Effector memory CD4-positive, alpha-beta T cell (primary cell): ENCODE measurements around the gene MPND.

Source experiments
- DNase-seq, 3 donors: peaks; one replicate each; pipeline ENCODE4 v3.0.0-alpha.2; 2020
- H3K27ac ChIP-seq: 2 replicates; pipeline ENCODE4 v1.7.0; 2013; ENCODE audit warnings: mild to moderate bottlenecking, low read length, moderate library complexity; ENCODE audit not compliant: insufficient read depth, poor library complexity, severe bottlenecking
- H3K27me3 ChIP-seq: replicated peaks from 2 replicates; pipeline ENCODE4 v1.7.0; 2013; ENCODE audit warnings: mild to moderate bottlenecking, low read length; ENCODE audit not compliant: insufficient read depth, control insufficient read depth, poor library complexity, severe bottlenecking
- H3K36me3 ChIP-seq: 2 replicates; pipeline ENCODE4 v1.7.0; 2013; ENCODE audit warnings: mild to moderate bottlenecking, low read length, moderate library complexity; ENCODE audit not compliant: control insufficient read depth, insufficient read depth
- H3K4me1 ChIP-seq: 2 replicates; pipeline ENCODE4 v1.7.0; 2013; ENCODE audit warnings: low read length, mild to moderate bottlenecking; ENCODE audit not compliant: control insufficient read depth, insufficient read depth, poor library complexity, severe bottlenecking
- H3K4me3 ChIP-seq: 2 replicates; pipeline ENCODE4 v1.7.0; 2013; ENCODE audit warnings: low read length, low read depth, mild to moderate bottlenecking; ENCODE audit not compliant: insufficient read depth, poor library complexity, severe bottlenecking
- H3K9me3 ChIP-seq: 2 replicates; pipeline ENCODE4 v1.7.0; 2013; ENCODE audit warnings: mild to moderate bottlenecking, low read length, moderate library complexity; ENCODE audit not compliant: control insufficient read depth

Gene MPND

DNA sequence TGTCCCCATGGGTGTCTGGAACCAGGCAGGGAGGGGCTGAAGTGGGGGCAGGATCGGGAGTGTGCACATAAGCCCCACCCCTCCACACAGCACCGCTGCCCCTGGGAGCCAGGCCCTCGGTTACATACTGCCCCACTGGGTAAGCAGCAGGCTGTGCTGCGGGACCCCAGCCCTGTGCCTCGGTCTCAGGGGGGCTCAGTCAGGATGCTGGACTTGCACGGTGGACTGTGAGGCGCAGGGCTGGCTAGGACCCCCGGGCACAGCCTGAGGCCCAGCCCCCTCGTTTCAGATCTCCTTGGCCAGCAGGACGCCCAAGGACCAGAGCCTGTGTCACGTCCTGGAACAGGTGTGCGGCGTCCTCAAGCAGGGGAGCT is 16.3 kb downstream of the MPND start:
- H3K36me3 ChIP-seq, result peaks cover 57% of the 10 kb centered on the region
- DNase-seq, result no peak
- no peaks in the 10 kb centered on the region for H3K9me3 ChIP-seq
- no peak overlapping the region for H3K27ac ChIP-seq
- H3K4me1 ChIP-seq, result no peaks in the 10 kb centered on the region
- no peak overlapping the region for H3K4me3 ChIP-seq
- no peaks in the 10 kb centered on the region for H3K27me3 ChIP-seq

GRCh38 chr19:4360081-4360569 is 16.8 kb downstream of the MPND start:
- DNase-seq, result no peak
- no peaks in the 10 kb centered on the region for H3K4me1 ChIP-seq
- no peaks in the 10 kb centered on the region for H3K9me3 ChIP-seq
- H3K27ac ChIP-seq, result no peak overlapping the region
- no peak overlapping the region for H3K4me3 ChIP-seq
- no peaks in the 10 kb centered on the region for H3K27me3 ChIP-seq
- H3K36me3 ChIP-seq, result peaks cover 57% of the 10 kb centered on the region

DNA sequence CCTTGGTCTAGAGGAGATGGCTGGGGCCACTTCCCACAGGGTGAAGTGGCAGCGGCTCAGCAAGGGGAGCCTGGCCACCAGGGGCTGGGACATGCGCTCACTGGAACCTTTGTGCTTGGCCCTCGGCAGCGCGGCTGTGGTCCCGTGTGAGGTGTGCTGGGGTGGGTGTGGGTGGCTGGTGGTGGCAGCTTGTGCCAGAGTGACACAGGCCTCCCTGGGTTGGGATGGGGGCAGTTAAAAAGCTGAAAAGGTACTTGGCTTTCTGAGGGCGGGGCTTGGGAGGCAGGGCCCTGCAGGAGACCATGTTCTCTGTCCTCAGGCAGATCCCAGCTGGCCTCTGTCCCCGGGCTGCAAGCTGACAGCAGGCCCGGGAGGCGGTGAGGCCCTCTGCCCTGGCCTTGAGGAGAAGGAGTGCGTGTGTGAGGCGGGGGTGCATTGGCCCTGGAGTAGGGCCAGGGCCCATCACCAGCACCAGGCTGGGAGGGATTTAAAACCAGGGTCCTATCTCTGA is 17.3 kb downstream of the MPND start:
- H3K36me3 ChIP-seq, result peaks cover 59% of the 10 kb centered on the region
- no peaks in the 10 kb centered on the region for H3K9me3 ChIP-seq
- DNase-seq, result no peak
- no peak overlapping the region for H3K27ac ChIP-seq
- H3K27me3 ChIP-seq, result no peaks in the 10 kb centered on the region
- H3K4me1 ChIP-seq, result no peaks in the 10 kb centered on the region
- no peak overlapping the region for H3K4me3 ChIP-seq

DNA sequence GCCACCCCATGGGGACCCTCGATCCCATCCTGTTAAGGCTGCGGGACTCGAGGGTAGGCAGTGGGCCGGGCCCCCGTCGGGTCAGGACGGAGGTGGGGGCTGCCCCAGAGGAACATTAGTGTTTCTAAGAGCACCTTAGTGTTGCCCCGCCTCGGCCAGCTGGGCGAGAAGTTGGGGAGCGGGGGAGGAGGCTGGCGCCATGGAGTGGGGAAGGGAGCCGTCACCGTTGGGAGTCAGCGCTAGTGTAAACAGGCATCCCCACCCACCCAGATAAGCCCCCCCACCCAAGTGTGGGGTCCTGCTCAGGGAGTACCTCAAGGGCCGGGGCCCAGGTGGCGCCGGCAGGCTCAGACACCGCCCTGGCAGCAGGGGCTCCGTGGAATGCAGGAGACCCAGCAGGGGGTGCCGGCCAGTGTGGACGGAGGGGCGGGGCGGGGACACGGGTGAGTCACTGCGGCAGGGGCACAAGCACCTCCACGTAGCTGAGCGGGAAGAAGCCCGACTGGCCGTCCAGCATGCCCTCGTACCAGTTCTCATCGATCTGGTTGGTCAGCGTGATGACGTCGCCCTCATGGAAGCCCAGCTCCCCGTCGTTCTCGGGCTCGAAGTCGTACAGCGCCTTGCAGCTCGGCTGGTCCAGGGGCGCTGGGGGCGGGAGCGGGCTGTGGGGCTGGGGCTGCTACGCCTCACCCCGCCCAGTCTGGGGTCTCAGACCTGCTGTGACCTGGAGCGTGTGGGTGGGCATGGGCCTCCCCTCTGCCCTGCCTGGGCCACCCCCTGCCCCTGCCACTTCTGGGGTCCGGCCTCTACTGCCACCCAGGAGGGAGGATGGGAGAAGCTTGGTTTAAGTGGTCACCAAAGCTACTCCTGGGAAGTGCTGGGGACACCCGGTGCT is 18.0 kb downstream of the MPND start:
- Histone ChIP-seq H3K9me3 (no peaks in the 10 kb centered on the region), H3K4me3 (no peak overlapping the region), H3K27me3 (no peaks in the 10 kb centered on the region), H3K27ac (no peak overlapping the region), H3K4me1 (no peaks in the 10 kb centered on the region), H3K36me3 (peaks cover 66% of the 10 kb centered on the region)
- DNase-seq, result no peak

- H3K9me3 ChIP-seq, result no peaks in the 10 kb centered on the region
- H3K27ac ChIP-seq, result no peak overlapping the region
- no peaks in the 10 kb centered on the region for H3K4me1 ChIP-seq
- no peaks in the 10 kb centered on the region for H3K27me3 ChIP-seq
- H3K36me3 ChIP-seq, result peaks cover 71% of the 10 kb centered on the region
- no peak for DNase-seq
- no peak overlapping the region for H3K4me3 ChIP-seq
Observed at GRCh38 chr19:4362101-4362828, 18.9 kb downstream of the MPND start.

DNA sequence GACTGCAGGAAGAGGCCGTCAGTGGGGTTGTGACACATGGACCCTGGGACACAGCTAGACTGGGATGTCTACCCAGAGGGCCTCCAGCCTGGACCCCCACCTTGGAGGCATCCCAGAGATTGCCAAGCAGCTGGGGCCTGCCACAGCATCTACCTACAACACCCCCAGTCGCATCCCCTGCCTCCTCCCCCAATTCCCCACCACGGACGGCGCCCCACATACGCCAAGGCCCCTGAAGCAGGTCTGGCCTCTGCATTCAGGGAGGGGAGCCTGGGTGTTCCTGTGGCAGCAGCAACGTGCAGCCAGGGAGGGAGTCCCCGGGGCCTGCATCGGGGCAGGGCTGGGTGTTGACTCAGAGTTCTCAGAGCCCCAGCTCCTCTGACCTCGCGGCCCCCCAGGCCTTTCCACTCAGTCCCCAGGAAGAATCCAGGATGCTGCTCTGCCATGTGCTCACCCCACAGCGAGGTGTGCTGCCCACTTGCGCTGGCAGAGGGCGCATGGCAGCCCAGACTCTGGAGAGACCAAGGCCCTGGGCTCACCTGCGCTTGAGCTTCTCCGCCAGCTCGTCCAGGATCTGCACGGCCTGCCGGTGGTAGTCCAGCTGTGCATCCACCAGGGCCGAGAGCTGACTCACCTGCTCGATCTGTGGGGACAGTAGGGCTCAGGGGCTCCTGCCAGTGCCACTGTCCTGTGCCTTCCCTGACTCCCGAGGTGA is 19.6 kb downstream of the MPND start:
- H3K27me3 ChIP-seq, result no peaks in the 10 kb centered on the region
- H3K36me3 ChIP-seq, result peaks cover 71% of the 10 kb centered on the region
- H3K27ac ChIP-seq, result no peak overlapping the region
- no peak for DNase-seq
- H3K4me1 ChIP-seq, result peaks cover under 1% of the 10 kb centered on the region
- no peak overlapping the region for H3K4me3 ChIP-seq
- no peaks in the 10 kb centered on the region for H3K9me3 ChIP-seq

DNA sequence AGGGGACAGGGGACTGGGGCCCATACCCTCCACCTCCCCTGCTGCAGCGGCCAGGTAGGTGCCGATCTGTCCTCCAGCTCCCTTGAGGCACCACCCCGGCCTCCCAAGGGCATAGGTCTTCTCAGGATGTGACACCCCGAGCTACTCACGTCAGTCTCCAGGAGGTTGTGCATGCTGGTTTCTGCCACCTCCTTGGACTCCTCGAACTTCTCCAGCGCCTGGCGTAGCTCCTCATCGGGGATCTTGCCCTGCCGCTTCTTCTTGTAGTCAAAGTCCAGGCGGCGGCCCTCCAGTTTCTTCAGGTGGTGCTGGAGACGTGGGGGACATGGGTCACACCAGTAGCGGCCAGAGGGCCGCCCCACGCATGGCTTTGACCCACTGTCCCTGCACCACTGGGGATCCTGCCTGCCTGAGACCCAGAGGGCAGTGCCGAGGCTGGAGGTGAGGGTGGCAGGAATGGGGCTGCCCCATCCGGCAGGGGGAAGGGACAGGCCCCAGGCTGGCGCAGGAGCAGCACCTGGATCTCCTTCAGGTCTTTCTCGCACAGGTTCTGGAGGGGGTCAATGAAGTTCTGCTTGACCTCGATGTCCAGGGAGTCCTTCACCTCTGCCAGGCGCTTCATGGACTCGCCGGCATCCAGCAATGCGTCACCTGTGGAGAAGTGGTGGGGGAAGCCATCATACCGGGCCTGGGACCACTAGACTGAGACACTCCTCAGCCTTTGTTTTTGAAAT is 20.4 kb downstream of the MPND start:
- H3K9me3 ChIP-seq, result no peaks in the 10 kb centered on the region
- H3K36me3 ChIP-seq, result peaks cover 67% of the 10 kb centered on the region
- no peak overlapping the region for H3K27ac ChIP-seq
- no peaks in the 10 kb centered on the region for H3K27me3 ChIP-seq
- DNase-seq, result no peak
- H3K4me1 ChIP-seq, result peaks cover 8% of the 10 kb centered on the region
- H3K4me3 ChIP-seq, result no peak overlapping the region

DNA sequence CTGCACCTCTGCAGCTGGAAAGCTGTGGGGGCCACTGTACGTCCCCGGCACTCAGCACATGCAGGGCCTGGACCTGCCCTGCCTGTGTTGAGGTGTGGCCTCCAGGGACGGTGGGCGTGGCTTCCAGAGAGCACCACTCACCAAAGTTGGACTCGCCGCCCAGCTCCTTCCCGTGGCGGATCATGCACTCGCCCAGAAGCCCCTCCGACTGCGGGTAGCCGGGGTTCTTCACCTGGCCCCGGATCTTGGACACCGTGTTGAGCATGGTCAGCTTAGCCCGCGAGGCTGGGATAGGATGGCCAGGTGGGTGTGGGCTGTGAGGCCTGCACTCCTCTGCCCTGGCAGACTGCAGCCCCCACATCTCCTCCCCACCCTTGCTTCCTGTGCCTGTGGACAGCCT is 22.0 kb downstream of the MPND start:
- Histone ChIP-seq H3K4me1 (peaks cover 24% of the 10 kb centered on the region), H3K9me3 (no peaks in the 10 kb centered on the region), H3K36me3 (peaks cover 55% of the 10 kb centered on the region), H3K27ac (no peak overlapping the region), H3K4me3 (no peak overlapping the region), H3K27me3 (no peaks in the 10 kb centered on the region)
- DNase-seq, result no peak

GRCh38 chr19:4365791-4366665 is 22.7 kb downstream of the MPND start:
- H3K27me3 ChIP-seq, result no peaks in the 10 kb centered on the region
- H3K36me3 ChIP-seq, result peaks cover 48% of the 10 kb centered on the region
- no peak overlapping the region for H3K27ac ChIP-seq

More at GRCh38 chr19:4365791-4366665, 22.7 kb downstream of the MPND start:
- Histone ChIP-seq H3K4me1 (peaks cover 30% of the 10 kb centered on the region), H3K9me3 (no peaks in the 10 kb centered on the region), H3K4me3 (no peak overlapping the region)
- no peak for DNase-seq
